ENCODE measurements around the gene C19orf12. TPM values are rescaled to one million over a fixed set of nuclear protein-coding genes. Genes with fewer than 3 reads are reported as not detected.

Gene C19orf12
- total and polyA plus RNA-seq, 3 donors from 2014 or later, result 20.8 to 40.5 (median 28.8) TPM

GRCh38 chr19:29666578-29667386 lies 48.3 kb downstream of the C19orf12 start:
- H3K4me1 ChIP-seq, result peaks cover 59% of the 10 kb centered on the region
- peak overlapping the region; percentile 90 to 95 for H3K4me3 ChIP-seq
- TF ChIP-seq POLR2A (IDR thresholded peaks at IDR 0.05) (no peak), CTCF (IDR thresholded peaks at IDR 0.05) (no peak)
- peak overlapping the region; percentile 27 to 85 for H3K27ac ChIP-seq
- H3K9me3 ChIP-seq, result no peaks in the 10 kb centered on the region
- DNase-seq, result peak; percentile 80
- WGBS, 2 donors, result 6 to 18% methylated on average over 17 to 20 of the region's 20 CpGs
- H3K27me3 ChIP-seq, result no peaks in the 10 kb centered on the region
- no peaks in the 10 kb centered on the region for H3K36me3 ChIP-seq (ENCODE audit: low read depth, missing control alignments)
- intact Hi-C loops (cut with DNase I; ENCODE audit: low total_unique reads), result no loop called here

- intact Hi-C loops (cut with DNase I; ENCODE audit: low total_unique reads), result no loop called here
- peak; percentile 53 for DNase-seq
- WGBS, 2 donors, result 11% methylated on average over 30 of the region's 30 CpGs; no CpG with 5 or more reads in 1 of the 2 donors
- no peaks in the 10 kb centered on the region for H3K9me3 ChIP-seq
- peak overlapping the region; percentile 90 to 95 for H3K4me3 ChIP-seq
- peaks cover 66% of the 10 kb centered on the region for H3K4me1 ChIP-seq
- H3K27ac ChIP-seq, result peak overlapping the region; percentile 27 to 85
- no peak for TF ChIP-seq POLR2A (IDR thresholded peaks at IDR 0.05)
- TF ChIP-seq CTCF (IDR thresholded peaks at IDR 0.05), result no peak
- no peaks in the 10 kb centered on the region for H3K27me3 ChIP-seq
- no peaks in the 10 kb centered on the region for H3K36me3 ChIP-seq (ENCODE audit: low read depth, missing control alignments)
Measured at GRCh38 chr19:29665826-29666577, 49.1 kb downstream of the C19orf12 start.

GRCh38 chr19:29665215-29665825 lies 49.7 kb downstream of the C19orf12 start, which contains the start of gene PLEKHF1:
Gene PLEKHF1 (plus strand): TSS chr19:29665461. CDS start chr19:29673840, 8,379 bp downstream.
- TF ChIP-seq POLR2A (IDR thresholded peaks at IDR 0.05) (no peak), CTCF (IDR thresholded peaks at IDR 0.05) (no peak)
- H3K4me3 ChIP-seq, result peak within 1 kb of the TSS; percentile 90 to 95
- peak within 1 kb of the TSS; percentile 84 to 87 for H3K27ac ChIP-seq
- no peaks in the 10 kb centered on the region for H3K36me3 ChIP-seq (ENCODE audit: low read depth, missing control alignments)
- peaks cover 69% of the 10 kb centered on the region for H3K4me1 ChIP-seq
- H3K9me3 ChIP-seq, result no peaks in the 10 kb centered on the region
- DNase-seq, result peak; percentile 93
- intact Hi-C loops (cut with DNase I; ENCODE audit: low total_unique reads), result no loop called here
- WGBS, 2 donors, result 0 to 1% methylated on average over 4 to 51 of the region's 75 CpGs
- H3K27me3 ChIP-seq, result no peaks in the 10 kb centered on the region

GRCh38 chr19:29664753-29665214 lies 50.3 kb downstream of the C19orf12 start:
- no peaks in the 10 kb centered on the region for H3K27me3 ChIP-seq
- intact Hi-C loops (cut with DNase I; ENCODE audit: low total_unique reads), result no loop called here
- peak overlapping the region; percentile 84 to 87 for H3K27ac ChIP-seq
- no peak for DNase-seq
- H3K9me3 ChIP-seq, result no peaks in the 10 kb centered on the region
- peak overlapping the region; percentile 90 to 95 for H3K4me3 ChIP-seq
- no peak for TF ChIP-seq CTCF (IDR thresholded peaks at IDR 0.05)
- TF ChIP-seq POLR2A (IDR thresholded peaks at IDR 0.05), result no peak
- H3K4me1 ChIP-seq, result peaks cover 69% of the 10 kb centered on the region
- 24% methylated on average over 22 of the region's 22 CpGs for WGBS, 2 donors
- H3K36me3 ChIP-seq (ENCODE audit: low read depth, missing control alignments), result no peaks in the 10 kb centered on the region

Measured in testis (tissue), 3 donors.